Left renal cortex interstitium (tissue), 4 donors: ENCODE measurements around the gene ETV6. TPM values are rescaled to one million over a fixed set of nuclear protein-coding genes. Genes with fewer than 3 reads are reported as not detected.
A peak's percentile ranks its signal among the peaks of the same experiment; 100 is the strongest.

Source experiments
- DNase-seq, 4 donors: peaks; one replicate each; pipeline ENCODE4 v3.0.0-alpha.2; 2013; ENCODE audit warnings: low read depth in 4 of 4, low spot score in 2 of 4, missing footprints in 1 of 4
- polyA plus RNA-seq, 4 donors: library from polyadenylated mRNA; unstranded; fragments of 120-200 nt; gene quantifications; one replicate each; pipeline ENCODE4 v1.2.1, GENCODE V29; 2013; ENCODE audit not compliant: insufficient read length in 4 of 4

ETV6 gene
- polyA plus RNA-seq, 4 donors = 11.7 to 14.7 (median 14.1) TPM

DNA sequence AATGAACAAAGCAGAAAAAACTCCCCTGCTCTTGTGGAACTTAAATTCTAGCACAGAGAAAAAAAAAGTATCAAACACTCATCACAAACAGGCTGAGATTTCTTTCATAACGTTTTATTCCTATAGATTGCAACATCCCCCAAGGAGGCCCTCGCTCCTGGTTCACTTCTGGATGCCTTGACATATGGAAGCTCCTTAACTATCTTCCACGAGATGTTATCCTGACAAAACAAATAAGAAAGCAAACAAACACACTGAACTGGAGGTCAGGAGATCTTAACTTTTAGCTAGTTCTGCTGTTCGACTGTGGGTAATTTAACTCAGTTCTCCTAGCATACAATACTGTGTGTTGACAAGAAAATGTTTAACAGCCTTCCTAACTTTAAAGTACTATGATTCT is 104.8 kb downstream of the ETV6 start:
- no peak for DNase-seq

DNA sequence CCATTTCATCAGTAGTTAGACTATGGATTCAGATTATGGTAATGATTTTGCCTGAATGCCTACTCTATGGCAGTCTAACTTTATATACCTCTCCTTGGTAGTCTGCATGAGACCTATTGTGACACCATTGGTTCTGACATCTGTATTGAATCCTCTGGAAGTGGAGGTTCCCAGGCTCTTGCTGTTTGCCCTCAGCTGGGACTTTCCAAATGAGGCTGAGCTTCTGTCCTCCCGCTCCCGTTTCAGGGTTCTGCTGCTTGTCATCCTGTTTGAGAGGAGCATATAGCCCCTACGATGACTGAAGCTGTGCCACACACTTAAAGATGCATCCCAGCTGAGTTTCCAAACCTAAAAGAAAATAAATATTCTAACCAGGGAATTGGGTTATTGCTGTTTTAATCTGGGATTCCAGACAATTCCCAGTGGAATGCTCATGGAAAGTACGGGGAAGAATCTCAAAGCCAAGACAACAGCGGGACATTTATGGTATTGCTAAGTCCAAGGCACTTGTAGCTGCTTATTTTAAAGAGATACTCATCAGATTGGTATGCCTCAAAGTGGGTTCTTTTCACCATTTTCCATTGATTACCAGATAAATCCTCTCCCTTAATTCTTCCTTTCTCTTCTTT is 105.9 kb downstream of the ETV6 start:
- DNase-seq = no peak

DNA sequence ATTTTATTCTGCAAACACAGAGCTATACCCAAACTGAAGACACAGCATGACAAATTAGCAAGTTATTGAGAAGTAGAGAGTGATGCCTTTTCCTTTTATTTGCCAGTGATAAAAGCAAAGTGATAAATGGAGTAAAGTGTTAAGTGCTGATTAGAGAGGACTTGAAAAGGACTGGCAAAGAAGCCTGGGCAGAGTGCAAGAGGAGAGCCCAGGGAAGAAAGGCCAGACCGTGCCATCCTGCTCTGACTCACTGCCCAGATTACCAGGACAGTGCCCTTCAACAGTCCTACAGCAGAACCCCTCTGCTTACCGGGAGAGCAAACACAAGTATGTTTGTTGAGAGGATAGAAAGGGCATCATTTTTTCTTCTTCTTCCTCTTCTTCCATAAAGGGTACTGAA is 106.5 kb downstream of the ETV6 start:
- no peak for DNase-seq

DNA sequence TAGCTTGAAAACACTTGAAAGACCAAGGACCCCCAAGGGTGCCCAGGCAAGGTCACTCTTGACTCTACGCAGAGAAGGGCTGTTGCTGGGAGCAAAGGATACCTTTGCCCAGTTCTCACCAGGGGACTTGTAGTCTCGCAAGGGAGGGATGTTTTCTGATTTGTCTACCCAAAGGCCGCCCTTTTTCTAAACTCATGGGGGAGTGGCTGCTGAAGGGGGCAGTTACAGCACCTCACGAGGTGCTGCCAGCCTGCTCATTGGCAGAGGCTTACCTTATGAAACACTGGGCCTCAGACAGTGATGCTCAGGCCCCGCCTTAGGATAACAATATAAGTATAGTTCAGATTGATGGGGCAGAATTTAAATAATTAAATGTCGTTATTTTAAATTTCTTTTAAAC is 107.0 kb downstream of the ETV6 start:
- DNase-seq = no peak

DNA sequence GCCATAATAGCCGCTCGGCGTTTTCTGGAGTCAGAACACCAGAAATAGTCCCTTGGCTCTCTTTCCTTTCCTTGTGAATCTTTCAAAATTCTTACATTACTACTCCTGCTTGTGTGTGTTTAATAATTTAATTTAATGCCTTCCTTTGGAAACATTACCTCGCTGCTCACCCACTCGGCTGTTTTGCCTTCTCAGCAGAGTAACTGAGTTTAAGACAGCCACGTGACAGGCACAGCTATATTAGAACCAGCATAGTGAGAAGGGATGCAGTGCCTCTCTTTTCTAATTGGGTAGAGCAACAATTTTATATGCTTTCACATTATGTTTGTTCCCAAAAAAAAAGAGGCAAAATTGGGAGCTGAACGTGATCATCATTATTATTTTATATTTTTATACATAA is 107.6 kb downstream of the ETV6 start:
- DNase-seq = no peak

DNA sequence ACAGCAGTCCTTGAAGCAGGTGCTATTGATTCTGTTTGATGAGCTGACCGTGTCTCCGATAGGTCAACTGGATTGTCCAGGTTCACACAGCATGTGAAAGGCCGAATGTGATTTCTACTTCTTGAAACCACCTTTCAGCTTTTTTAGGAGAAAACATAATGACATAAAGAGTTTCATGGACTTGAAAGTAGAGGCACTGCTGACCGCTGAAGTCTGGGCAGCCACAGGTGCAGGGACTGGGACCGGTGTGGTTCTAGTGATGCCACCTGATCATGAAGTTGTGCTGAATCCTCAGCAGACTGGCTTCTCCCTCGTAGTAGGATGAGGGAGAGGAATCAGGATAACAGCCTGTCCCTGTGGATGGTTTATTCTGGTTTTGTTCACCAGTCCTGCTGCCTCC is 108.1 kb downstream of the ETV6 start:
- no peak for DNase-seq

DNA sequence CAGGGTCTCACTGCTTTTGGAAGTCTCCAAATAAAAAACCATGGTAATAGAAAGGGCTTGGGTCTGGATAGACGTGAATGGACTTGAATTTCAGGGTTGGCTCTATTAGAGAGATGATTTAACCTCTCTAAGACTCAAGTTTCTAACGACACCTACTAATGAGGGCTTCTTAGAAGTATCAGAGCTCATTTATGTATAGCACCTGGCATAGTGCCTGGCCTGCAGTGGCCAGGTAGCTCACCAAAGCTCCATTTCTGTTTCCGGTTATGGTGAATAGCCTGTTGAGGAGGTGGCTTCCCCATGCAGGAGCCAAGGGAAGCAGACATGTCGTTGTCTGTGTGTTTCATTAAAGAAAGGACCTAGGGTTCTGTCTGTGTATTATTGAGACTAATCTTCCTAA is 108.6 kb downstream of the ETV6 start:
- no peak for DNase-seq

DNA sequence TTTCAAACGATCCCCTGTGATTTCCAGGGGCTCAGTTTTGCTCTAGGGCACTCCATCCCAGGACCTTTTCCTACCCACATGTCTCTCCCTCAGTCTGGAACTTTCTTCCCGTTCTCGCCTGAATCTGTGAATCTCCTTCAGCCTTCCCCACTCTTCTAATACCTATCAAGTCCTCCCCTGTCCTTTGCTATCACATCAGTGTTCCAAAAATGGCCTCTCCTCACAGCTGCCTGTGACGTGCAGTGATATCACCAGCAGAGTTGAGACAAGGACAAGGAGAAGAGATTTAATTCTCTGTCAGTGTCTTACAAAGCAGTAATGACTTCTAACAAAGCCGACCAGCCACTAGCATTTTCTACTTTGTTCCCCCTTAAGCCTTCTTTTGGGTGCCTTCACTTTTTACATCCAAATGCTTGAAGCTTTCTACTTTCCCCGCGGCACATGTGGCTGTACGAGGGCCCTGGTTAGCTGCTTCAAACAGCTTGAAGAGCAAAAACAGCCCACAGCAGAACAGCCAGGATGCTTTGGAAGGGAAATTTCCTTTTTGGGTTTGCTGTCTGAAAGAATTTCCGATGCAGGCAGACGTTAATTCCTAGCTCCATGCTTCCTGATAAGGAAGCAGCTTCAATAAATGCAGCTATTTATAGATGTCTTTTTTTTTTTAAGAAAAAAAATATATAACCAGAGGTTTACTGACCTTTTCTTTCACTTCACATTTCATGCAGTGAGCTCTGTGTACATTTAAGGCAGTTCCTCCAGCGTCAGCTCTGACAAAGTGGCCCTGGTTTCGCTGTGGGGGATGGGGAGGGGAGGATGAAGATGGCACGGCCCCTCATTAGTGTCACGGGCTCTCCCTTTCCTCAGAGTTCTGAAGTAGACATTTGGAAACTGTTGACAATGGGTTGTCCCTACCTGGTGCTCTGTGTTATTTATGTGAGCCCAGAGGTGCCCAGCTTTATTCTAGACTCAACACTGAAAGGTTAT is 109.3 kb downstream of the ETV6 start:
- peak in 1 of 4 donors; percentile 34 for DNase-seq

DNA sequence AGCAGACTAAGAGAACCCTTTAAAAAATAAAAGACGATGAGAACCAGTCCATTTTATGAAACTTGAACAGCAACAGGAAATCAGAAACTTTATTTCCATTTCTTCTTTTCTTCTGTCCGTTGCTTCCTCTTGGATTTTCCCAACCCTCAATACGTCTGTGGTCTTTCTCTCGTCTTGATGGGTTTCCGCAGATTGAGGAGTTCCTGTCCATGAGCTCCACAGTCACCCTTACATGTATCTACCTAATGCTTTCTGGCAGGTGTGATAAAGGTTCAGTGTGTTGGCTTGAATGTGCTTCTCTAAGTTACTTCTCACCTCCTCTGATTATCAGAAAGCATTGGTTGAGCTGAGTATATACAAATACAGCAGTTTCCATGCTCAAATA is 110.0 kb downstream of the ETV6 start:
- DNase-seq = no peak

DNA sequence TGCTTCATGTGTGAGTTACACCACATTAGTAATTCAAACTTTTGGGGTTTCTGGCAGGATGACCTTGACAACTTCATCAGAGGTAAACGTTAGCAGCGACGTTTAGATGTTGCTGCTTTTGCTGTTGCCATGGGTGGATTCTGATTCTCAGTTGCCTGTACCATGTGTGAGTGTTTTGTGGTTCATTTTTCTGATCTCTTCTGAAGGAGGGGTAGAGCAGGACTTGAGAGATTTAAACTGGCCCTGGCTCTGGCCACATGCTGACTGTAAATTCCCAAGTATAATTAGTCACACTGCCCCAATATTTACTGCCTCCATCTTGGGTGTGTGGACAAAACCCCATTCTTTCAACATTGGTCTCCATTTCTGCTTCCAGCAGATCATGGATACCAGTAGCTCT is 110.4 kb downstream of the ETV6 start:
- no peak for DNase-seq

DNA sequence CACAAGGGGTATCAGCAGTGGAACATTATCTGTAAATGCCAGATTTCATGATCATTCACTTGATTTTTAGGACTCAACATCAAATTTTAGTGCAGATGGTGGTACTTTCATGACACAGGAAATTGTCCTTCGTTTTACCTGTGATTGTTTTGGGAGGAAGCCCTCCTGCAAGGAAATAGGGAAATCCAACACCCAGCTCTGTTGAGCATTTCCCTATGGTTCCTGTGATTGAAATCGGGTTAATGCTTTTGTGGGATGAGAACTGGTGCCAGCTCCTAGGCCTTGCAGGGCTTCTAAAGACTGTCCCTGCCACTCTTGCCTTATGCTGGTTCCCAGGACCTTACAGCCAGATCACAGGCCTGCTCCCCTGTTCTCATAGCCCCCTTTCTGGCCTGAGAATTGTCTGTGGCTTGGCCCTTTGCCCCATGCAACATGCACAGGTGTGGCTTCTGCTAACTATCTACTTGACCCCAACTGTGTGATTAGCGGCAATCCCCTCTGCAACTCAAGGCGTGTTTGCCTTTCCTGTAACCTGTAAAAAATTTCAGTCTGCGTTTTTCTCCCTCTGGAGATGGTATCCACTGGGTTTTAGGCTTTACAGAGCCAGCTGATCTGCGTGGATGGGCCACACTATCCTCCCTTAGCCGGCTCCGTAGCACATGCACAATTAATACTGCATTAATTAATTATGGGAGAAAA is 112.5 kb downstream of the ETV6 start:
- DNase-seq = no peak

DNA sequence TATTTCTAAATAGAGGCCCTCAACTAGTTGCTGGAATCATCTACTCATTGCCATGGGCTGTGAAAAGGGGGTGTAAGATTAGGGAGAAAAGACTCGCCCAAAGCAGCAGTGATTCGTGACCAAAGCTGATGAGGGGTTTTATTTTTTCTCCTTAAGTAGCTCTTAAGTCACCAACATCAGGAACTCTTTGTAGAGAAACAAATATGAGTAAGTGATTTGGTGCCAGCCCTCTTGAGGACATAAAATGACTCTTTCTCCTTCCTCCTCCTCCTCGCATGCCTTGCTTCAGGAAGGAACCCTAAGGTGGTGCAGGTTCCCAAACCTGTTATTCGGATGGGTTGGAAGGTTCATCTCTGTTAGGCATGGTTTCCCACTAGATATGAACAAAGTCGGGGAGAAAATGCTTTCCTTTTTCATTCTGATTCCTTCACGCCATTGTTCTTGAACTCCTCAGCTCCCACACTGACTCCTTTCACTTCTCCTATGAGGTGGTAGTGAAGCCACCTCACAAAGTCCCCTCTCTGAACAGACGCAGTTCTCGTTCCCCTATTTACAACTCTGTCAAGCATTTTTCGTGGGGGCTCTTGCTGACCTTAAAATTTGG is 113.4 kb downstream of the ETV6 start:
- DNase-seq = no peak

DNA sequence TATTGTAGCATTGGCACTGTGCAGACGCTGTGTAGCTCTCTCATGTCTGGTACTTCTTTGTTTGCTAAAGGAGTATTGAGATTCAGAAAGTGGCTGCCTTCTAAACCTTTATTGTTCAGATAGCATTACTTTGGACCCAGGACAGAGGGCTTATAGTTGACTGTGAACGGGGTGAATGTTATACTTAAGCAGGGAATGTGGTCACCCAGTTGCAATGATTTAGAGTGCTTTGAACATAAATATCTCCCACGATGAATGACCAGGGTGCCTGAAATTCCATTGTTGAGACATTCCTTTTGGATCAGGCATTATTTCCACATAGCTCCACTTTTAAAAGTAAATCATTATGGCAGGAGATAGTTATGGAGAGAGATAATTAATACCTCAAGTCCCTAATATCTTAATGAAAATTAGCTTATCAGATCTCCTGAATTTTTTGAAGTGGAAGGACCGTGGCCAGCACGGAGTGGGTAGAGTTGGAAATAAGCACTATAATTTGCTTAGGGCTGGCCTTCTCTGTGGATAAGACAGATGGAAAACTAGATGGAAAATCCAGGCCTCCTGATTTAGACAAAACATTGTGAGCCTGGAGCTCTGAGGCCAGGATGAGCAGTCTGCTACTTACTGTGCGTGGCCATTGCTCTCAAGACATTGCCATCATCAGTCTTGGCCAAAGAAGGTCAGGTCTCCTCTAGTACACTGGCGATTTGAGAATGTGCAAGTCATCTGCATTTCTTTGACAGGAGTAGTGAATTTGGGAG is 114.5 kb downstream of the ETV6 start:
- DNase-seq = no peak

DNA sequence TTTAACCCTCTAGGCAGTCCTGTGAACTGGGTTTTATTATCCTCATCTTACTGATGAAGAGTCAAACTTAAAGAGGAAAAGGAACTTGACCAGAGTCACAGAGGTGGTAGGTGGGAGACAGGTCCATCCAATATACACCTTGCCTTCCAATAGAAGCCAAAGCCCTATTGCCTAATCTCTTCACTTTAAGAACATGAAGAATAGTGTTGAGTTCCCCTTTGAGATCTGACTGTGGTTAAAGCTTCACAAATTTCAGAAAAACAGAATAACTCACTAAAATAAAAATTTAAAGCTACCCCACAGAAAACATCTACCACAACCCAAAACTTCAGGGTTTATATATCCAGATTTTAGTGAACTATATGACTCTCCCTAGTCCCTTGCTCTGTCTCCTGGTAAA is 115.4 kb downstream of the ETV6 start:
- no peak for DNase-seq

DNA sequence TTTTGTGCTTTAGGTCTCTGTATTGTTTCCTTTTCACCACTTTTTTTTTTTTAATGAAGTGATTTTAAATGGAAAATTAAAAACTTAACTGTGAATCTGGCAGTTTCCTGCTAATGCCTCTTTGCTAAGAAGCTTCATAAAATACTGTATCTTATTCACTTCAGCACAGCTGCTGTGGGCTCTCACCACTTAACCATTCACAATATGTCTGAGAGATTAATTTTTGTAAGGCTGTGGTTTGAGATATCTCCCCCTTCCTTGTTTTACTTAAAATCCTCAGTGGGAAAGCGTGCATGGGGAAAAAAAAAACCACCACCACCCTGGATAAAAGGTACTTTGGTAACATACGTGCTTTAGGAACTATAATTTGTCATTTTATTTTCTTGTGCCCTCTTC is 115.9 kb downstream of the ETV6 start:
- DNase-seq = no peak

DNA sequence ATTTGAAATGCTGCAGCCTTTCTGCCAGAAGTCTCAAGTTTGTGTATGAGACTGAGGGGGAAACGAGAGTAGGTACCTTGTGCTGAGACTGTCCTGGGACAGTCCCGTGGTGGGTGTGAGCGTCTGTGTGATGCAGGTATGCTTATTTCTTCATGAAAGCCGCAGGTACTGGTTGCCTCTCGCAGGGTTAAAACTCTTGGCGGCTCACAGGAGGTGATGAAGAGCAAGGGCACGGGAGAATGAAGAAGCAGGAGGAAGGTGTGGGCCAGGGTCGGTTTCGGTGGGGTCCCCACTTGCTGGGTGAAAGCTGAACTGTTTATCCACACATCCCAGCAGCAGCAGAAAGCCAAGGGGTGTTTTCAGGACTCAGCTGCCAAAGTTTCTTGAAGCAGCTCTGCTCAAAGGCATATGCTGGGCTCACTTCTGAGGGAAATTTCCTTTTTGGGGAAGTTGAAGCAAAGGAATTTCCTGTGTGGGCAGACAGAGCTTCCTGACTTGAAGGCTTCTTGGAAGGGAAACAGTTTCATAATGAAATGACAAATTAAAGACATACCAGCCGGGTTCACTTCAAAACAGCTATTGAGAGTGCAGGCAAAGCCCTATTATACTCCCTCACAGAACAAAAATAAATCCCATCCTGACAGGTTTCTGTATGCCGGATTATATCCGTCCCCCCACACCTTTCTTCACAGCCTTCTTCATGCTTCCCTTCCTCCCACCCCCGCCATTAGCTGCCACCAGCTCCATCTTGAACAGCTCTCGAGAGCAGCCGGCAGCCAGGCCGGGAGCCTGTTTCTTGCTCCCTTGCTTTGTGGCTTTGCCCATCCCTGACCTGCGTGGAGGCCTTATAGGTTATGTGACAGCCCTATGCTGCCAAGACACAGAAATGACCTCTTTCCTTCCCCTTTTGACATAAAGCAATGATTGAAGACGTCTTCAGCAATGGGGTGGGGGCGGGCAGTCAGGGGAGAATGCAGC is 116.6 kb downstream of the ETV6 start:
- peak in 3 of 4 donors; percentile 30 to 56 (median 55) for DNase-seq

DNA sequence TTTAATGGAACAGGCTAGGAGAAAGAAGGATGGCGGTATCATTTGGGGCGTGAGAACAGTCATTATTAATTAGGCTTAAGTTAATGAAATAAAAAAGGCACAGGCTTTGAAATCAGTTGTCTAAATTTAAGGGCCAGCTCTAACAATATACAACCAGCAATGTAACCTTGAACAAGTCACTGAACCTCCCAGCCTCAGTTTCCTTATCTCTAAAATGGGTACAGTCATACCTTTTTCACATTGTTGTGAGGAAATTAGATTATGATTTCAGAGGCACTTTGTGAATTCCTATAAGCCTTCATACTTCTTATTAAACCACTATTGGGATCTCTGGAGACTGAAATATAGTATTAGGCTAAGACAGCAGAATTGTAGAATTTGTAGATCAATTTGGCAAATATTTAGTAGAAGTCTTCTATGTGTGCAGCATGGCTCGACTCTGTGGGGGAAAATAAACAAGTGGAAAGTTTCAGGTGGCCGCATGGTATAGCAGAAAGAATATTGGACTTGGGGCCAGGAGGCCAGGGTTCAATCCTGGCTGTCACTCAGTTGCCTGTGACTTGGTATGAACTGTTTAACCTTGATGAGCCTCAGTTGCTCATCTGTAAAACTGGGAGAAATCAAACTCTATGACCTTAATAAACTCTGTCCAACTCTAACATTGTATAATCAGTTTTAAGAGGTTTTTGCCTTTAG is 117.7 kb downstream of the ETV6 start:
- DNase-seq = no peak

DNA sequence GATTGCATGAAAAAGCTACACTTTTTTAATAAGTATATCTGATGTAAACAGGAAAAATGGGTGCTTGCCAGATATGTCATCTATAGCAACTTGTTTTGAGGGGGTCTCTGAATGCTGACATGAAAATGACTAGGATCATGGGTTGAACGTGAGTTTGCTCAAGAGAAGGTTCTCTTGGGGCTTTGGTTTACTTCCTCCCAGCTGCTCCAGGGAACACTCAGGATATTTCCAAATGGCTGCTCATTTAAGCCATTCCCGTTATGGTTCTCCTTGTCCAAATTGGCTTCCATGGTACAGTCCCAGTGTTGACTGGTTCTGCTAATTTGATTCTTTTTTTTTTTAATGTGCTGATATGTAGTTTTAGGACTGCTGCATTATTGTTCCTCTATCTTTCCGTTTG is 118.3 kb downstream of the ETV6 start:
- no peak for DNase-seq
